Measurements from ENCODE around the gene PRR15. TPM values are rescaled to one million over a fixed set of nuclear protein-coding genes. Genes with fewer than 3 reads are reported as not detected.

The PRR15 gene
- total and polyA plus RNA-seq, 2 of the 8 experiments (the other 6 are each of a cell fraction or from before 2014, with no cell fraction given) = 4.9 to 7.9 TPM

DNA sequence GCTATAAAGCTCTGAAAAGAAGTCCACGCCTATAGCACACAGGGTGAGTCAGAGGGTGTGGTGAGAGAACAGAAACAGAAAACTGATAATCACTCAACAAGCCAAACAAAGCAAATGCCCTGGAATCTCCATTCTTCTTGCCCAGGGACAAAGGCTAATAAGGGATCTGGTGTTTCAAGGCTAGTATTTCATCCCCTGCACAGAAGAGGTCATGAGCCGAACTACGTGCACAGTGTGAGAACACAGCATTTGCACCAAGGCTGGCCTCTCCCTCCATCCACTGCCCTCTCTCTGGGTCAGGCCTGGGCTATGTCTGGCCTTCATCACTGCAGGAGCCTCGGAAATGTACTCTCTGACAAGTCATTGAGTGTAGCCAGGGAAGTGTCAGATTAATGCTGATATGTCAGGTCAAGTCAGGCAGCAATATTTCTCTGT is 42.7 kb downstream of the PRR15 start (continued):
- no peak for TF ChIP-seq HDAC2 (IDR thresholded peaks at IDR 0.05; ENCODE audit: borderline replicate concordance in 1 of 2, low read depth in 2 of 2, low read length in 2 of 2)
- TF ChIP-seq POLR2A (IDR thresholded peaks at IDR 0.05; ENCODE audit: control extremely low read depth in 1 of 2, low read depth in 2 of 2, low read length in 2 of 2) = no peak

All from H1 (cell line).